Omental fat pad (tissue), 4 donors: ENCODE measurements around the gene MAP6. TPM values are rescaled to one million over a fixed set of nuclear protein-coding genes. Genes with fewer than 3 reads are reported as not detected.
A peak's percentile ranks its signal among the peaks of the same experiment; 100 is the strongest.
"Not testable (repeated sequence)": the region's sequence is repeated elsewhere in the genome, so short reads cannot be mapped to it uniquely, and the experiment has no call there.

Experiments
- ATAC-seq: fragments of 150-250 bp; one replicate; pipeline ENCODE4 v1.9.1; 2016; ENCODE audit warnings: mild to moderate bottlenecking, moderate library complexity; ENCODE audit not compliant: low FRiP score
- DNase-seq: peaks from one replicate; pipeline ENCODE4 v3.0.0-alpha.2; 2019; ENCODE audit warnings: low spot score
- CTCF ChIP-seq, 3 donors: fragments of 450-650 bp; IDR thresholded peaks; one replicate each; pipeline ENCODE4 v1.5.1; 2016 to 2017; ENCODE audit warnings: antibody characterized with exemption in 3 of 3, mild to moderate bottlenecking in 3 of 3, moderate library complexity in 2 of 3
- total RNA-seq, 4 donors: library from RNA; depleted of rRNA; stranded (reverse); fragments of >200 nt; gene quantifications; one replicate each; pipeline ENCODE4 v1.1.0, GENCODE V29; 2016

MAP6 gene
- total RNA-seq, 4 donors from 2014 or later: 3.2 to 7.0 (median 4.2) TPM

DNA sequence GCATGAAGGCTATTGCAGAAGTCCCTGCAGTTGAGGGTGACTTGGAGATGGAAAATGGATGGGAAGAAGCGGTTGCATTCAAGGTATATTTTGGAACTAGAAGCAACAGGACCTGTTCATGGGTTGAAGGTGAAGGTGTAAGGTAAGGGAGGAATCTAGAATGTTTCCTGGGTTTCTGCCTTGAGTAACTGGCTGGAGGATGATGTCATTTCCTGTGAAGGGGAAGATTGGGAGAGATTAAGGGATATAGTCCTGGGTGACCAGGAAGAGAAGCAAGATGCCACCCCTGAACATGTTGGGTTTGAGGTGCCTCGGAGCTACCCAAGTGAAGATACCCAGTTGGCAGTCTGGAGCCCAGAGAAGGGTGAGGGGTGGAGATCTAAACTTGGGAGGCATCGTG, 36.7 kb upstream of the MAP6 start:
- no peak for TF ChIP-seq CTCF (IDR thresholded peaks at IDR 0.05)
- no peak for ATAC-seq
- DNase-seq: no peak

- no peak for ATAC-seq
- no peak for TF ChIP-seq CTCF (IDR thresholded peaks at IDR 0.05)
- no peak for DNase-seq
Observed at GRCh38 chr11:75703695-75704237, 34.9 kb upstream of the MAP6 start.

GRCh38 chr11:75700940-75701339, 32.1 kb upstream of the MAP6 start:
- ATAC-seq (no peak), DNase-seq (no peak)
- TF ChIP-seq CTCF (IDR thresholded peaks at IDR 0.05): no peak

DNA sequence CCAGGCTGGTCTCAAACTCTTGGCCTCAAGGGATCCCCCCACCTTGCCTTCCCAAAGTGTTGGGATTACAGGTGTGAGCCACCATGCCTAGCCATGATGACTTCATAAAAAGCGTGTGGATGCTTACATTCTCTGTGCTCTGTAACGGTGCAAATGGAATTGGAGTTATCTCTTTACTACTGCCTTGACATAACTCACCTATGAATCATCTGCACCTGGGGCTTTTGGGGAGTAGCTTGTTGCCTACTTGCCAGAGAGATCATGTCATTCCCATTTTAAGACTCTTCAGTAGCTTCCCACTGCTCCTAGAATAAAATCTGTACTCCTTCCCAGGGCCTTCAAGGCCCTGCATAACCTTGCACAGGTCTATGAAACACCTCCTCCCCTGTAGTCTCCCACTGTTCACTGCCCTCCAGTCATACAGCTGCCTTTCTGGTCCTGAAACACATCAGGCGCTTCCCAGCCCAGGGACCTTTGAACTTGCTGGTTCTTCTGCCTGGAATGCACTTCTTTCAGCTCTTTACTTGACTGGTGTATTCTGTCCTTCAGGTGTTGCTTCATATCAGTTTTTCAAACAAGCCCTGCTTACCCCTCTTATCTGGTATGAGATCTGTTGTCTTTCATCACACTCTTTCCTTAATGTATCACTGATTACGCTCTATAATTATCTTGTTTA, 29.2 kb upstream of the MAP6 start:
- peak; percentile 57 for ATAC-seq

DNA sequence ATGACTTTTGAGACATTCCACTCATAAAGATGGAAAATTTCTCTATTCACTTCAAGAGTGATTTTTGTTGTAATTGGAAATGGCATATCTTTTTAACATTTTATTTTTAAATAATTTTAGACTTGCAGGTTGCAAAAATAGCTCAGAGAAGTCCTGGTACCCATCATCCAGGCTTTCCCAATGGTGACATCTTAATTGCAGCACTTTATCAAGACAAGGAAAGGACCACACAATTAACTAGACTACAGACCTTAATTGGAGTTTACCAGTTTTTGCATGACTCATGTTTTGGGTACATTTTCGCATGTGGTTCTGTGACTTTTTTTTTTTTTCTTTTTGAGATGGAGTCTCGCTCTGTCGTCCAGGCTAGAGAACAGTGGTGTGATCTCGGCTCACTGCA, 23.0 kb upstream of the MAP6 start:
- TF ChIP-seq CTCF (IDR thresholded peaks at IDR 0.05): no peak
- ATAC-seq (no peak), DNase-seq (no peak)

More for the DNA sequence above, 29.2 kb upstream of the MAP6 start:
- no peak for DNase-seq
- no peak for TF ChIP-seq CTCF (IDR thresholded peaks at IDR 0.05)

- DNase-seq (no peak), ATAC-seq (no peak)
- TF ChIP-seq CTCF (IDR thresholded peaks at IDR 0.05): no peak
Observed at GRCh38 chr11:75689863-75690609, 21.2 kb upstream of the MAP6 start.

GRCh38 chr11:75683856-75684255, 15.0 kb upstream of the MAP6 start:
- not testable (repeated sequence) for ATAC-seq

More at GRCh38 chr11:75683856-75684255, 15.0 kb upstream of the MAP6 start:
- not testable (repeated sequence) for DNase-seq
